ENCODE data around the gene CMYA5.

CMYA5 gene

GRCh38 chr5:79642210-79642609 lies 47.4 kb upstream of the CMYA5 start:
- peaks cover 16% of the 10 kb centered on the region for H3K79me2 ChIP-seq (ENCODE audit: control insufficient read depth, low read length)
- no peak overlapping the region for H3K4me3 ChIP-seq (ENCODE audit: low read length)
- no peaks in the 10 kb centered on the region for H3K4me1 ChIP-seq (ENCODE audit: control insufficient read depth, low read length)
- no peak overlapping the region for H3K27ac ChIP-seq (ENCODE audit: low read depth, low read length)
- H3K27me3 ChIP-seq (ENCODE audit: control insufficient read depth, low read length) = no peaks in the 10 kb centered on the region
- H3K9me3 ChIP-seq (ENCODE audit: control insufficient read depth, insufficient read depth, low read length) = no peaks in the 10 kb centered on the region
- no peak overlapping the region for H3K4me2 ChIP-seq (ENCODE audit: low read length)
- peaks cover 87% of the 10 kb centered on the region for H3K36me3 ChIP-seq (ENCODE audit: control insufficient read depth, low read length)
- no peaks in the 10 kb centered on the region for H4K20me1 ChIP-seq (ENCODE audit: control insufficient read depth, insufficient read depth, low read depth, low read length)
- TF ChIP-seq EZH2phosphoT487 (IDR thresholded peaks at IDR 0.05; ENCODE audit: borderline replicate concordance, low read length) = no peak
- no peak for TF ChIP-seq CTCF (IDR thresholded peaks at IDR 0.05; ENCODE audit: low read depth, low read length, poor library complexity, severe bottlenecking)
- H3K9me2 ChIP-seq (replicated peaks; ENCODE audit: control insufficient read depth, low read length) = no peaks in the 10 kb centered on the region
- peaks cover 6% of the 10 kb centered on the region; the same call in 1 of the 2 replicates for H3F3A ChIP-seq (ENCODE audit: control insufficient read depth, insufficient read depth)

DNA sequence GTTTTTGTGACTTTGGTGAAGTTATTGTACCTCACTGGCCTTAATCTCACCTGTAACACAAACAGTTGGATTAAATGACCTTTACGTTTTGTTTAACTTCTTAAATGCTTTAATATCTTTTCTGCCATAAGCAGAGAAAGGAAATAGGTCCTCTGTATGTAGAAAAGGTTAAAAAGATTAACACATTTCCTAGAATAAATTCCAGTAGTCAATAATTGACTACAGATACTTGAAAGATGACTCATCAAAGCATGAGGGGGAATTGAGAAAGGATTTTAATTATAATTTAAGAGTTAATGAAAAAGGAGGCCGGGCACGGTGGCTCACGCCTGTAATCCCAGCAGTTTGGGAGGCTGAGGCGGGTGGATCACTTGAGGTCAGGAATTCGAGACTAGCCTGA lies 35.8 kb upstream of the CMYA5 start:
- no peaks in the 10 kb centered on the region for H3K27me3 ChIP-seq (ENCODE audit: control insufficient read depth, low read length)
- H3K4me1 ChIP-seq (ENCODE audit: control insufficient read depth, low read length) = no peaks in the 10 kb centered on the region
- no peaks in the 10 kb centered on the region for H3K79me2 ChIP-seq (ENCODE audit: control insufficient read depth, low read length)
- TF ChIP-seq CTCF (IDR thresholded peaks at IDR 0.05; ENCODE audit: low read depth, low read length, poor library complexity, severe bottlenecking) (no peak), EZH2phosphoT487 (IDR thresholded peaks at IDR 0.05; ENCODE audit: borderline replicate concordance, low read length) (no peak)
- no peaks in the 10 kb centered on the region for H3K9me2 ChIP-seq (replicated peaks; ENCODE audit: control insufficient read depth, low read length)
- no peaks in the 10 kb centered on the region for H4K20me1 ChIP-seq (ENCODE audit: control insufficient read depth, insufficient read depth, low read depth, low read length)
- H3K4me3 ChIP-seq (ENCODE audit: low read length) = no peak overlapping the region
- peaks cover 52% of the 10 kb centered on the region for H3K36me3 ChIP-seq (ENCODE audit: control insufficient read depth, low read length)
- H3K9me3 ChIP-seq (ENCODE audit: control insufficient read depth, insufficient read depth, low read length) = no peaks in the 10 kb centered on the region
- H3F3A ChIP-seq (ENCODE audit: control insufficient read depth, insufficient read depth) = no peaks in the 10 kb centered on the region; the same call in 1 of the 2 replicates
- H3K4me2 ChIP-seq (ENCODE audit: low read length) = no peak overlapping the region
- no peak overlapping the region for H3K27ac ChIP-seq (ENCODE audit: low read depth, low read length)

GRCh38 chr5:79663212-79663611 lies 26.4 kb upstream of the CMYA5 start:
- peaks cover 26% of the 10 kb centered on the region for H3K36me3 ChIP-seq (ENCODE audit: control insufficient read depth, low read length)
- H3K4me1 ChIP-seq (ENCODE audit: control insufficient read depth, low read length) = no peaks in the 10 kb centered on the region
- no peaks in the 10 kb centered on the region for H3K9me3 ChIP-seq (ENCODE audit: control insufficient read depth, insufficient read depth, low read length)
- H4K20me1 ChIP-seq (ENCODE audit: control insufficient read depth, insufficient read depth, low read depth, low read length) = 0 out of 2 replicates have a peak, but pooled peaks cover 2% of the 10 kb centered on the region
- no peak overlapping the region for H3K4me3 ChIP-seq (ENCODE audit: low read length)
- H3K27ac ChIP-seq (ENCODE audit: low read depth, low read length) = no peak overlapping the region
- H3F3A ChIP-seq (ENCODE audit: control insufficient read depth, insufficient read depth) = peaks cover 2% of the 10 kb centered on the region; the same call in 1 of the 2 replicates
- H3K79me2 ChIP-seq (ENCODE audit: control insufficient read depth, low read length) = no peaks in the 10 kb centered on the region
- H3K27me3 ChIP-seq (ENCODE audit: control insufficient read depth, low read length) = no peaks in the 10 kb centered on the region
- no peak overlapping the region for H3K4me2 ChIP-seq (ENCODE audit: low read length)
- H3K9me2 ChIP-seq (replicated peaks; ENCODE audit: control insufficient read depth, low read length) = no peaks in the 10 kb centered on the region
- TF ChIP-seq EZH2phosphoT487 (IDR thresholded peaks at IDR 0.05; ENCODE audit: borderline replicate concordance, low read length) (no peak), CTCF (IDR thresholded peaks at IDR 0.05; ENCODE audit: low read depth, low read length, poor library complexity, severe bottlenecking) (no peak)

All from DOHH2 (cell line).